H9 (cell line): ENCODE measurements around the gene ITGB8. TPM values are rescaled to one million over a fixed set of nuclear protein-coding genes. Genes with fewer than 3 reads are reported as not detected.

ENCODE experiments used
- DNase-seq: peaks from one replicate; pipeline ENCODE4 v3.0.0-alpha.2; 2017
- H2AFZ ChIP-seq: one replicate; pipeline ENCODE4 v1.6.1; 2013; ENCODE audit warnings: mild to moderate bottlenecking, low read length, control low read depth, moderate library complexity
- H2AK5ac ChIP-seq: 2 replicates; pipeline ENCODE4 v1.6.1; 2013; ENCODE audit warnings: low read length, control low read depth, mixed read lengths; ENCODE audit not compliant: insufficient read length
- H2BK120ac ChIP-seq: one replicate; pipeline ENCODE4 v1.6.1; 2013; ENCODE audit warnings: low read depth, mild to moderate bottlenecking, low read length, control low read depth, inconsistent platforms; ENCODE audit not compliant: poor library complexity, severe bottlenecking
- H2BK12ac ChIP-seq: 2 replicates; pipeline ENCODE4 v1.6.1; 2013; ENCODE audit warnings: low read length, control low read depth, mixed read lengths, low read depth; ENCODE audit not compliant: insufficient read length
- H2BK15ac ChIP-seq: 2 replicates; pipeline ENCODE4 v1.6.1; 2013; ENCODE audit warnings: low read depth, low read length, control low read depth
- H2BK20ac ChIP-seq: one replicate; pipeline ENCODE4 v1.6.1; 2013; ENCODE audit warnings: low read depth, mild to moderate bottlenecking, low read length, control low read depth, inconsistent platforms; ENCODE audit not compliant: poor library complexity, severe bottlenecking
- H2BK5ac ChIP-seq: 2 replicates; pipeline ENCODE4 v1.6.1; 2013; ENCODE audit warnings: low read length, control low read depth, mixed read lengths; ENCODE audit not compliant: insufficient read length
- H3K14ac ChIP-seq: 2 replicates; pipeline ENCODE4 v1.6.1; 2013; ENCODE audit warnings: low read length, control low read depth; ENCODE audit not compliant: insufficient read depth
- H3K18ac ChIP-seq: 2 replicates; pipeline ENCODE4 v1.6.1; 2013; ENCODE audit warnings: low read depth, mild to moderate bottlenecking, mixed read lengths, low read length, control low read depth; ENCODE audit not compliant: insufficient read length
- H3K23ac ChIP-seq: 2 replicates; pipeline ENCODE4 v1.6.1; 2013; ENCODE audit warnings: low read length, control low read depth, mixed read lengths, low read depth; ENCODE audit not compliant: insufficient read length
- H3K23me2 ChIP-seq: 2 replicates; pipeline ENCODE4 v1.6.1; 2013; ENCODE audit warnings: low read depth, mild to moderate bottlenecking, mixed read lengths, low read length, control low read depth; ENCODE audit not compliant: insufficient read length, poor library complexity, severe bottlenecking
- H3K27ac ChIP-seq: 2 replicates; pipeline ENCODE4 v1.5.1; 2013; ENCODE audit warnings: low read length, control low read depth, mixed read lengths, low read depth; ENCODE audit not compliant: insufficient read length
- H3K27me3 ChIP-seq: 2 replicates; pipeline ENCODE4 v1.6.1; 2013; ENCODE audit warnings: low read length, control low read depth, inconsistent platforms; ENCODE audit not compliant: insufficient read depth
- H3K4ac ChIP-seq: 2 replicates; pipeline ENCODE4 v1.6.1; 2013; ENCODE audit warnings: low read depth, mild to moderate bottlenecking, control low read depth, inconsistent platforms, low read length, moderate library complexity
- H3K4me1 ChIP-seq: 2 replicates; pipeline ENCODE4 v1.6.1; 2013; ENCODE audit warnings: low read length, control low read depth, inconsistent platforms; ENCODE audit not compliant: insufficient read depth
- H3K4me2 ChIP-seq: 2 replicates; pipeline ENCODE4 v1.6.1; 2013; ENCODE audit warnings: low read length, control low read depth, mixed read lengths; ENCODE audit not compliant: insufficient read length, insufficient read depth
- H3K56ac ChIP-seq: 2 replicates; pipeline ENCODE4 v1.6.1; 2013; ENCODE audit warnings: low read depth, mild to moderate bottlenecking, mixed read lengths, low read length, control low read depth; ENCODE audit not compliant: insufficient read length
- H3K79me1 ChIP-seq: 2 replicates; pipeline ENCODE4 v1.6.1; 2013; ENCODE audit warnings: low read depth, mild to moderate bottlenecking, moderate library complexity, low read length, control low read depth, inconsistent platforms; ENCODE audit not compliant: insufficient read depth, poor library complexity, severe bottlenecking
- H3K79me2 ChIP-seq: 2 replicates; pipeline ENCODE4 v1.6.1; 2013; ENCODE audit warnings: low read length, control low read depth, inconsistent platforms; ENCODE audit not compliant: insufficient read depth
- H3K9ac ChIP-seq: 2 replicates; pipeline ENCODE4 v1.6.1; 2013; ENCODE audit warnings: low read length, control low read depth, mixed read lengths; ENCODE audit not compliant: insufficient read length; ENCODE audit errors: extremely low read depth
- H3K9me3 ChIP-seq: one replicate; pipeline ENCODE4 v1.6.1; 2013; ENCODE audit warnings: low read depth, low read length, inconsistent platforms; ENCODE audit not compliant: control insufficient read depth
- H3T11ph ChIP-seq: one replicate; pipeline ENCODE4 v1.6.1; 2013; ENCODE audit warnings: mild to moderate bottlenecking, low read length, control low read depth, inconsistent platforms
- H4K20me1 ChIP-seq: one replicate; pipeline ENCODE4 v1.6.1; 2013; ENCODE audit not compliant: control insufficient read depth, insufficient read length, insufficient read depth
- H4K5ac ChIP-seq: 2 replicates; pipeline ENCODE4 v1.6.1; 2013; ENCODE audit warnings: low read depth, mild to moderate bottlenecking, mixed read lengths, low read length, control low read depth; ENCODE audit not compliant: insufficient read length
- H4K8ac ChIP-seq: replicated peaks from 2 replicates; pipeline ENCODE4 v1.6.1; 2013; ENCODE audit warnings: low read length, control low read depth, mixed read lengths, low read depth; ENCODE audit not compliant: insufficient read length
- H4K91ac ChIP-seq: 2 replicates; pipeline ENCODE4 v1.6.1; 2013; ENCODE audit warnings: low read depth, mild to moderate bottlenecking, moderate library complexity, mixed read lengths, low read length, control low read depth; ENCODE audit not compliant: insufficient read length
- H3K27ac Mint-ChIP-seq, 3 experiments: 2 replicates in 2 of 3; 3 replicates in 1 of 3; pipeline ENCODE4 v1.8.0; 2020 to 2021; ENCODE audit warnings: mixed read lengths in 3 of 3, mild to moderate bottlenecking in 1 of 3, moderate library complexity in 1 of 3
- H3K27me3 Mint-ChIP-seq: 2 replicates; pipeline ENCODE4 v1.8.0; 2021; ENCODE audit warnings: low read depth, mild to moderate bottlenecking, moderate library complexity, mixed read lengths
- H3K36me3 Mint-ChIP-seq, 3 experiments: 2 replicates in 2 of 3; 3 replicates in 1 of 3; pipeline ENCODE4 v1.8.0; 2020 to 2021; ENCODE audit warnings: low read depth in 3 of 3, mixed read lengths in 3 of 3; ENCODE audit not compliant: insufficient read depth in 1 of 3
- H3K4me1 Mint-ChIP-seq, 2 experiments: 2 replicates each; pipeline ENCODE4 v1.8.0; 2020; ENCODE audit warnings: mixed read lengths in 2 of 2
- H3K4me3 Mint-ChIP-seq, 2 experiments: 2 replicates in 1 of 2; 3 replicates in 1 of 2; pipeline ENCODE4 v1.8.0; 2020 to 2021; ENCODE audit warnings: mild to moderate bottlenecking in 2 of 2, mixed read lengths in 2 of 2, moderate library complexity in 1 of 2
- H3K9me3 Mint-ChIP-seq, 2 experiments: 2 replicates in 1 of 2; 3 replicates in 1 of 2; pipeline ENCODE4 v1.8.0; 2020; ENCODE audit warnings: mild to moderate bottlenecking in 2 of 2, mixed read lengths in 2 of 2, moderate library complexity in 1 of 2
- WGBS: extraction: QIAGEN DNeasy Blood & Tissue Kit; methylation state at CpG from one replicate; pipeline ENCODE4 v1.1.7; 2013; ENCODE audit warnings: missing lambda C conversion rate, low lambda C conversion rate, mixed read lengths; ENCODE audit not compliant: insufficient read length; ENCODE audit errors: extremely low coverage; 5-methylcytosine and 5-hydroxymethylcytosine counted together
- total RNA-seq: library from RNA; stranded (reverse); gene quantifications from 2 replicates; pipeline ENCODE4 v1.2.1, GENCODE V29; 2021
- TF ChIP-seq, protein P1 (sequence below): fragments of 200-600 bp; sonication (generic); conservative IDR thresholded peaks from 3 replicates; pipeline ENCODE4 v1.8.0; 2021; ENCODE audit warnings: antibody characterized with exemption, mild to moderate bottlenecking

ITGB8 gene
- total RNA-seq, 1 experiment from 2014 or later = 7.6 TPM

- no peaks in the 10 kb centered on the region for H3K23me2 ChIP-seq
- H3K27ac Mint-ChIP-seq = no peak overlapping the region
- H4K5ac ChIP-seq = no peak overlapping the region
- no peak overlapping the region for H2AFZ ChIP-seq
- no peak overlapping the region for H2BK5ac ChIP-seq
- H4K91ac ChIP-seq = no peak overlapping the region
- H4K8ac ChIP-seq = no peak overlapping the region
- H3K23ac ChIP-seq = no peak overlapping the region
- H3K4ac ChIP-seq = no peak overlapping the region
- H3K18ac ChIP-seq = no peak overlapping the region
- TF ChIP-seq, protein P1, sequence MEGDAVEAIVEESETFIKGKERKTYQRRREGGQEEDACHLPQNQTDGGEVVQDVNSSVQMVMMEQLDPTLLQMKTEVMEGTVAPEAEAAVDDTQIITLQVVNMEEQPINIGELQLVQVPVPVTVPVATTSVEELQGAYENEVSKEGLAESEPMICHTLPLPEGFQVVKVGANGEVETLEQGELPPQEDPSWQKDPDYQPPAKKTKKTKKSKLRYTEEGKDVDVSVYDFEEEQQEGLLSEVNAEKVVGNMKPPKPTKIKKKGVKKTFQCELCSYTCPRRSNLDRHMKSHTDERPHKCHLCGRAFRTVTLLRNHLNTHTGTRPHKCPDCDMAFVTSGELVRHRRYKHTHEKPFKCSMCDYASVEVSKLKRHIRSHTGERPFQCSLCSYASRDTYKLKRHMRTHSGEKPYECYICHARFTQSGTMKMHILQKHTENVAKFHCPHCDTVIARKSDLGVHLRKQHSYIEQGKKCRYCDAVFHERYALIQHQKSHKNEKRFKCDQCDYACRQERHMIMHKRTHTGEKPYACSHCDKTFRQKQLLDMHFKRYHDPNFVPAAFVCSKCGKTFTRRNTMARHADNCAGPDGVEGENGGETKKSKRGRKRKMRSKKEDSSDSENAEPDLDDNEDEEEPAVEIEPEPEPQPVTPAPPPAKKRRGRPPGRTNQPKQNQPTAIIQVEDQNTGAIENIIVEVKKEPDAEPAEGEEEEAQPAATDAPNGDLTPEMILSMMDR = no peak
- no peaks in the 10 kb centered on the region for H3K79me2 ChIP-seq
- H3K27me3 ChIP-seq = no peaks in the 10 kb centered on the region
- no peak overlapping the region for H2BK12ac ChIP-seq
- H3K36me3 Mint-ChIP-seq = no peaks in the 10 kb centered on the region
- no peak overlapping the region for H2BK15ac ChIP-seq
- H3K27me3 Mint-ChIP-seq = no peaks in the 10 kb centered on the region; the same call in 1 of the 2 replicates
- no peak overlapping the region for H2BK120ac ChIP-seq
- no peaks in the 10 kb centered on the region for H3K79me1 ChIP-seq
- H3K4me2 ChIP-seq = no peak overlapping the region
- H3T11ph ChIP-seq = no peak overlapping the region
- no peak overlapping the region for H3K4me3 Mint-ChIP-seq
- H3K9ac ChIP-seq = no peak overlapping the region
- no peaks in the 10 kb centered on the region for H3K9me3 ChIP-seq
- H2BK20ac ChIP-seq = no peak overlapping the region
- peaks cover 5 to 6% of the 10 kb centered on the region in 2 experiments for H3K4me1 Mint-ChIP-seq
- H2AK5ac ChIP-seq = no peak overlapping the region
- H3K14ac ChIP-seq = no peak overlapping the region
- no peaks in the 10 kb centered on the region for H3K4me1 ChIP-seq
- H3K27ac ChIP-seq = no peak overlapping the region
- no CpG with 5 or more reads among the region's 1 CpG for whole genome bisulfite sequencing
- H3K56ac ChIP-seq = no peak overlapping the region
- H3K9me3 Mint-ChIP-seq = no peaks in the 10 kb centered on the region
- H4K20me1 ChIP-seq = no peaks in the 10 kb centered on the region
- no peak for DNase-seq
Observed at GRCh38 chr7:20298486-20298901, 32.2 kb upstream of the ITGB8 start.
